ENCODE data around the gene FAM174B. TPM values are rescaled to one million over a fixed set of nuclear protein-coding genes. Genes with fewer than 3 reads are reported as not detected.

FAM174B gene
- polyA plus RNA-seq, 1 donor from 2014 or later = 20.1 TPM

- no peak overlapping the region for H3K4me2 ChIP-seq (ENCODE audit: low read length)
- no peaks in the 10 kb centered on the region for H3K9me2 ChIP-seq (ENCODE audit: insufficient read depth, low read length)
- no peak overlapping the region for H3K4me3 ChIP-seq (ENCODE audit: low read length)
- TF ChIP-seq CTCF (IDR thresholded peaks at IDR 0.05; ENCODE audit: poor library complexity, severe bottlenecking) (no peak), RAD21 (conservative IDR thresholded peaks at IDR 0.05) (no peak), EP300 (conservative IDR thresholded peaks at IDR 0.05; ENCODE audit: poor library complexity, severe bottlenecking) (no peak), POLR2AphosphoS5 (IDR thresholded peaks at IDR 0.05) (no peak), TAF1 (IDR thresholded peaks at IDR 0.05; ENCODE audit: low read depth) (no peak), MXI1 (conservative IDR thresholded peaks at IDR 0.05; ENCODE audit: poor library complexity, severe bottlenecking) (no peak), SMC3 (conservative IDR thresholded peaks at IDR 0.05; ENCODE audit: poor library complexity) (no peak)
- H3K36me3 ChIP-seq (ENCODE audit: insufficient read depth, low read length) = no peaks in the 10 kb centered on the region
- H3F3A ChIP-seq (ENCODE audit: insufficient read depth, low read length, poor library complexity, severe bottlenecking) = no peaks in the 10 kb centered on the region
- no peaks in the 10 kb centered on the region for H4K20me1 ChIP-seq (ENCODE audit: insufficient read depth)
- H3K9ac ChIP-seq (ENCODE audit: low read length) = no peak overlapping the region
- H3K9me3 ChIP-seq (ENCODE audit: low read length) = no peaks in the 10 kb centered on the region
- no peak overlapping the region for H3K27ac ChIP-seq (ENCODE audit: low read length)
- no peaks in the 10 kb centered on the region for H3K27me3 ChIP-seq (ENCODE audit: insufficient read depth, low read depth, low read length)
- no peaks in the 10 kb centered on the region for H3K79me2 ChIP-seq (replicated peaks; ENCODE audit: insufficient read depth, low read length)
- H2AFZ ChIP-seq (ENCODE audit: low read depth, low read length) = no peak overlapping the region
Measured at GRCh38 chr15:92627014-92627413, 28.6 kb downstream of the FAM174B start.

- H3F3A ChIP-seq (ENCODE audit: insufficient read depth, low read length, poor library complexity, severe bottlenecking) = no peaks in the 10 kb centered on the region
- H3K9me2 ChIP-seq (ENCODE audit: insufficient read depth, low read length) = no peaks in the 10 kb centered on the region
- no peaks in the 10 kb centered on the region for H3K9me3 ChIP-seq (ENCODE audit: low read length)
- TF ChIP-seq REST (IDR thresholded peaks at IDR 0.05; ENCODE audit: borderline replicate concordance) (no peak), SMC3 (conservative IDR thresholded peaks at IDR 0.05; ENCODE audit: poor library complexity) (no peak), TAF1 (IDR thresholded peaks at IDR 0.05; ENCODE audit: low read depth) (no peak), POLR2AphosphoS5 (IDR thresholded peaks at IDR 0.05) (no peak), EZH2 (IDR thresholded peaks at IDR 0.05; ENCODE audit: borderline replicate concordance, insufficient read depth, low read length, poor library complexity, severe bottlenecking) (no peak), EP300 (conservative IDR thresholded peaks at IDR 0.05; ENCODE audit: poor library complexity, severe bottlenecking) (no peak), MXI1 (conservative IDR thresholded peaks at IDR 0.05; ENCODE audit: poor library complexity, severe bottlenecking) (no peak), CTCF (IDR thresholded peaks at IDR 0.05; ENCODE audit: poor library complexity, severe bottlenecking) (no peak), RAD21 (conservative IDR thresholded peaks at IDR 0.05) (no peak)
- no peak overlapping the region for H2AFZ ChIP-seq (ENCODE audit: low read depth, low read length)
- H3K79me2 ChIP-seq (replicated peaks; ENCODE audit: insufficient read depth, low read length) = no peaks in the 10 kb centered on the region
- no peak overlapping the region for H3K4me3 ChIP-seq (ENCODE audit: low read length)
- no peak overlapping the region for H3K4me2 ChIP-seq (ENCODE audit: low read length)
- H3K27me3 ChIP-seq (ENCODE audit: insufficient read depth, low read depth, low read length) = no peaks in the 10 kb centered on the region
- no peak overlapping the region for H3K9ac ChIP-seq (ENCODE audit: low read length)
- H3K27ac ChIP-seq (ENCODE audit: low read length) = no peak overlapping the region
- H4K20me1 ChIP-seq (ENCODE audit: insufficient read depth) = no peaks in the 10 kb centered on the region
- no peaks in the 10 kb centered on the region for H3K36me3 ChIP-seq (ENCODE audit: insufficient read depth, low read length)
Measured at GRCh38 chr15:92625251-92625980, 30.2 kb downstream of the FAM174B start.
